Rectal smooth muscle tissue (tissue), 1 donor: Measurements from ENCODE around the gene OR9Q2.
"Not testable (repeated sequence)": the region's sequence is repeated elsewhere in the genome, so short reads cannot be mapped to it uniquely, and the experiment has no call there.

Source experiments
- H3K27ac ChIP-seq: one replicate; pipeline ENCODE4 v1.7.0; 2013; ENCODE audit warnings: low read depth, low read length, inconsistent platforms
- H3K27me3 ChIP-seq: one replicate; pipeline ENCODE4 v1.7.0; 2013; ENCODE audit warnings: low read length; ENCODE audit not compliant: control insufficient read depth, insufficient read depth
- H3K36me3 ChIP-seq: one replicate; pipeline ENCODE4 v1.7.0; 2013; ENCODE audit warnings: low read length; ENCODE audit not compliant: control insufficient read depth, insufficient read depth
- H3K4me1 ChIP-seq: one replicate; pipeline ENCODE4 v1.7.0; 2013; ENCODE audit warnings: low read length; ENCODE audit not compliant: control insufficient read depth, insufficient read depth
- H3K4me3 ChIP-seq: one replicate; pipeline ENCODE4 v1.7.0; 2013; ENCODE audit warnings: low read length
- H3K9ac ChIP-seq: one replicate; pipeline ENCODE4 v1.7.0; 2013; ENCODE audit warnings: low read length

Gene OR9Q2

GRCh38 chr11:58199271-58199670, 10.4 kb downstream of the OR9Q2 start:
- no peaks in the 10 kb centered on the region for H3K27me3 ChIP-seq
- no peaks in the 10 kb centered on the region for H3K36me3 ChIP-seq
- no peak overlapping the region for H3K9ac ChIP-seq
- no peaks in the 10 kb centered on the region for H3K4me1 ChIP-seq
- no peak overlapping the region for H3K27ac ChIP-seq
- no peak overlapping the region for H3K4me3 ChIP-seq

DNA sequence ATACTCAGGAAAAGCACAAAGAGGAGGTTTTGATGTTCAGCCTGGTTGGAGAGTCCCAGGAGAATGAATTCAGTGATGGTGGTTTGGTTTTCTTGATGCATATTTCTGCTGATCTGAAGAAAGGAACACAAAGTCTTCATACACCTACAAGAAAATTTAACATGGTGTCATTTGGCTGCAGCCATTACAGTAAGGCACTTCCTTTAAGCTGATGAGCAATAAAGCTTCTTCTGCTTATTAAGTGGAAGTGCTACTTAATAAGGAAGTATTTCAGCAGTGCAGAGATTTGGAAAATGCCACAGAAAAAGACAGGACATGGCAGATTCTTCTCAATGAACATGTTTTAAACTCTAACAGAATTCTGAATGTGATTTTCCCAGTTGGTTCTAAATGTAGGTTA, 15.2 kb downstream of the OR9Q2 start, which contains the start of gene OR1S2:
Gene OR1S2 (minus strand): TSS at position 101 of the 400 bp plus-strand sequence. CDS start 0 bp downstream, at position 101.
- Histone ChIP-seq H3K9ac (no peak within 1 kb of the TSS), H3K4me1 (no peaks in the 10 kb centered on the region), H3K4me3 (no peak within 1 kb of the TSS), H3K27me3 (no peaks in the 10 kb centered on the region), H3K36me3 (no peaks in the 10 kb centered on the region), H3K27ac (no peak within 1 kb of the TSS)

GRCh38 chr11:58212420-58212819, 23.6 kb downstream of the OR9Q2 start, which contains the start of gene OR1S1:
TSS of gene OR1S1 (plus strand) at chr11:58212720.
- not testable (repeated sequence) for H3K4me3 ChIP-seq, H3K27ac ChIP-seq, H3K4me1 ChIP-seq, H3K36me3 ChIP-seq, H3K9ac ChIP-seq, H3K27me3 ChIP-seq

DNA sequence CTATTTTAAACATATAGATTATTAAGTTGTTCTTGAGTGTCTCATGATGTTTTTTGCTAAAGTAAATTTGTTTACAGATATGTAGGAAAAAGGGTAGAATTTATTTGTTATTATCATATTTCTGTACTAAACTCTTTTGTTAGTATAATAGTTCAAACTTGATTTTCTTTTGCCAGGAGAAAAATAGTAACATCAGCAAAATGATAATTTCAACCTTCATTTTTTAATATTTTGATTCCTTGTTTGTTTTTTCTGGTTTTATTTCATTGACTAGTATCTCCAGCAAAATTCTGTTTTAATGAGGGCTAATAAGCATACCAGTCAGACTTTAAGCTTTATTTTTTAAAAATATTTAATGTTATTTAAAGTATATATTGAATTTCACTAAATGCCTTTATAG, 27.6 kb downstream of the OR9Q2 start:
- H3K36me3 ChIP-seq, result no peaks in the 10 kb centered on the region
- no peaks in the 10 kb centered on the region for H3K27me3 ChIP-seq
- H3K4me1 ChIP-seq, result no peaks in the 10 kb centered on the region
- H3K27ac ChIP-seq, result no peak overlapping the region
- no peak overlapping the region for H3K4me3 ChIP-seq
- no peak overlapping the region for H3K9ac ChIP-seq

DNA sequence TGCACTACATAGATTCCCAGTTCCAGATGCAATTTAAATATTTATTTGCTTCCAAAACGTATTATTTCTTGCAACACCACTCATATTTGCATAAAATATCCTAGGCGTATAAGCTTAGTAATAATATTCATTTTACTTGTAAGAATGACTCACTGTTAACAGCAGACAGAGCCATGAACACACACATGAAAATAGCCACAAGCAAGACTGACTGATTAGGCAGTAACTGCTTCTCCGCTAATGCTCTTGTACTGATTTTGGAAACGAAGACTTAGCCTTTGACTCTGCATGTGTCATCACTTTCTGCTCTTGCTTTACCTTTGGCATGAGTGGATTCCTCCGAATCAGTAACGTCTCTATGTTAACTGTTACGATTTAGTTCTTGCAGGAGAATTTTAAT, 33.9 kb downstream of the OR9Q2 start:
- Histone ChIP-seq H3K36me3 (no peaks in the 10 kb centered on the region), H3K9ac (no peak overlapping the region), H3K4me1 (no peaks in the 10 kb centered on the region), H3K27me3 (no peaks in the 10 kb centered on the region), H3K4me3 (no peak overlapping the region), H3K27ac (no peak overlapping the region)

GRCh38 chr11:58227956-58228615, 39.2 kb downstream of the OR9Q2 start:
- H3K27me3 ChIP-seq, result no peaks in the 10 kb centered on the region
- H3K4me3 ChIP-seq, result no peak overlapping the region
- no peaks in the 10 kb centered on the region for H3K36me3 ChIP-seq
- H3K9ac ChIP-seq, result no peak overlapping the region
- no peaks in the 10 kb centered on the region for H3K4me1 ChIP-seq
- H3K27ac ChIP-seq, result no peak overlapping the region
